IPS-15b (cell line): ENCODE results near the gene HOXA4.

Source experiments
- H3K27me3 ChIP-seq: one replicate; pipeline ENCODE4 v1.6.1; 2013; ENCODE audit warnings: low read length; ENCODE audit not compliant: control insufficient read depth, insufficient read depth
- H3K36me3 ChIP-seq: one replicate; pipeline ENCODE4 v1.6.1; 2013; ENCODE audit warnings: low read length; ENCODE audit not compliant: control insufficient read depth, insufficient read depth
- H3K4me1 ChIP-seq: one replicate; pipeline ENCODE4 v1.6.1; 2013; ENCODE audit warnings: mild to moderate bottlenecking, low read length; ENCODE audit not compliant: control insufficient read depth, insufficient read depth
- H3K4me3 ChIP-seq: one replicate; pipeline ENCODE4 v1.5.1; 2013; ENCODE audit warnings: low read depth, low read length
- H3K9ac ChIP-seq: one replicate; pipeline ENCODE4 v1.6.1; 2013; ENCODE audit warnings: low read depth, mild to moderate bottlenecking, low read length
- H3K9me3 ChIP-seq: one replicate; pipeline ENCODE4 v1.6.1; 2013; ENCODE audit warnings: mild to moderate bottlenecking, low read length; ENCODE audit not compliant: control insufficient read depth, insufficient read depth

The HOXA4 gene

DNA sequence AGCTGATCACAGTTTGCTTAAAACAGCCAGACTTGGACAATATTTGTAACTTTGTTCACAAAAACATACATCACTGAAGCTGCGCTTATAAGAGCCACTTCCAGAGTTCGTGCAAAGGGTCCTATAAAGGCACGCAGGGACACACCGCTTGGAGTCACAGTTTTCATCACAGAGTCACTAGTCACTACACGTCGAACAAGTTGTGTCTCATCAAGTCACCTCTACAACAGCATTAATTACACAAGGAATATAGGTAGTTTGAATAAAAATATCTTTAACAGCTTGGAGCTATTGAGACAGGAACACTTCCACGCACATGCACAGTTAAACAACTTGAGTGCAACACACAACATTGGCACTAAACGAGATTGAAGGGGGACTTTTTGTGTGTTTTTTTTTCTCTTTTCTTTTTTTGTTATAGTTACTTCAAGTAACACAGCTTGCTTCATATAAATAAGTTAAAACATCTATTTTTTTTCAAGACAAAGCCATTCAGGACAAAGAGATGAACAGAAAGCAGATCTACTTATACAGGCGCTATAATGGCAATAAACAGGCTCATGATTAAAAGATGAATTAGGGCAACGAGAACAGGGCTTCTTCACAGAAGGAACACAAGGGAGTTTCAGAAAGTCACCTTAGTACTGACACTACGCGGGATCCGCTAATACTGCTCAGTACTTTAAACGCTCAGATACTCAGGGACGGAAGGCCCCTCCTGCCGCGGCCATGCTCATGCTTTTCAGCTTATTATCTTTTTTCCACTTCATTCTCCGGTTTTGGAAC is 10.8 kb upstream of the HOXA4 start:
- Histone ChIP-seq H3K9me3 (no peaks in the 10 kb centered on the region), H3K9ac (no peak overlapping the region), H3K4me3 (no peak overlapping the region), H3K36me3 (no peaks in the 10 kb centered on the region), H3K4me1 (no peaks in the 10 kb centered on the region), H3K27me3 (peaks cover 100% of the 10 kb centered on the region)

DNA sequence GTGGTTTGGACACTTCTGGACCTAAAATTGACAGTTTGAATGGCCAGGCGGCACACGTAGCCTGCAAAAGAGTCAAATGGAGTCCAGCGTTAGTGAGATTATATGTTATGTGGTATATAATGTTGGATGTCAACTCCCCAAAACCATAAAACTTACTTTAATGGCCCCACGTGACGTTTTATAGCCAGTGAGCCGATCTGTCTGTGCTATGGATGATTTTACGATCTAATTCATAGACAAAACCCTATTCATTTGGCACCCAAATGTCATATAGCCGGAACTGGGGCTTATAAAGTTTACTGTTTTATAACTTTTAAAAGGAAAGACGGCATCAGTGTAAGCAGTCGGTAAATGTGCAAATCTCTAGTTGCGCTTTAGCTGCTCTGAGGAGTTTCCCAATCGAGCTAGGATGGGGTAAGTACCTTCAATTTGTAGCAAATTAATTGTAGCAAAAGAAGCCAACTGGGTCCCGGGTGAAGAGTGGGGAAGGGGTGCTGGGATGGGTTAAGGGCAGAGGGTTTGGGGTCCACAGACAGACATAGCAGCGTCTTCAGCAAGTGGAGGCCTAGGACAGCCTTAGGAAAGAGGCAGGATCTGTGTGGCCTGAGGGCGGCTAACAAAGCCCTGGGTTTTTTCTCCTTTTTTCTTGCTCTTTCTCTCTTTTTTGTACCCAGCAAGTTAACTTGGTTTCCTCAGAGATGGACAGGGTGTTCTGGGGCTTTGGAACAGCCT is 9.7 kb upstream of the HOXA4 start:
- H3K4me3 ChIP-seq, result peak overlapping the region; percentile 9
- H3K27me3 ChIP-seq, result peaks cover 100% of the 10 kb centered on the region
- no peak overlapping the region for H3K9ac ChIP-seq
- no peaks in the 10 kb centered on the region for H3K4me1 ChIP-seq
- no peaks in the 10 kb centered on the region for H3K9me3 ChIP-seq
- no peaks in the 10 kb centered on the region for H3K36me3 ChIP-seq

DNA sequence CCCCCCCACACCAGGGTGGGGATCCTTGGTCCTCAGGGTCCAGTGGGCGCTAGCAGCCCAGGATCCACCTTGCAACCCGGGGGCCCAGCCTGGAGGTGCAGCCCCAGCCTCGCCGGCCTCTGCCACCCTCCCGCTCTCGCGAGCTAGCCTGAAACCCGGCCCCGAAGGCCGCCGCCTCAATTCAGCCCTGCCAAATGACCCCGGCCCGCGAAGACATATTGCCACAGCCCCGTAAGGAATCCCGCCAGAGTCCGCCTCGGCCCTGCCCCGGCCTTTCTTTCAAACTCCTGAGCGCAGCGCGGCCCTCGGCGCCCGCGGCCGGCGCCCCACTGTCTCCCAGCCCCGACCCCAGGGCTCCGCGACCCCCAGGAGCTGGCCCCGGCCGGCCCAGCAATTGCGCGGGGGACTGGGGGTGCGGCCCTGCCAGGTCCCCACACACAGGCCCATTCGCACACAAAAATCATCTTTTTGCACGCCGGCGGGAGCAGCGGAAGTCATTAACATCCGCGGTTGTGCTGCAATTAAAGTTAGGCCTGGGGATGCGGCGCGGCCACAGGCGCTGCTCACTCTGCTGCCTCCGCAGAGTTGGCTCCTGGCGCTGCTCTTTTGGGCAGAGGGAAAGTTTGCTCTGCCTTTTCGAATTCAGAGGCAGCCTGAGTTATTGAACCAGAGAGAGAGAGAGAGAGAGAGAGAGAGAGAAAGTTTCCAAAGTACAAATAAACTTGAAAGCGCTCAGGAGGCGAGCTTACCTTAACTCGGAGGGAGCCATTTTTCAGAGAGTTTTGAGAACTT is 9.0 kb upstream of the HOXA4 start:
- Histone ChIP-seq H3K9ac (no peak overlapping the region), H3K27me3 (peaks cover 100% of the 10 kb centered on the region), H3K9me3 (no peaks in the 10 kb centered on the region), H3K36me3 (no peaks in the 10 kb centered on the region), H3K4me1 (no peaks in the 10 kb centered on the region), H3K4me3 (peak overlapping the region; percentile 9)

DNA sequence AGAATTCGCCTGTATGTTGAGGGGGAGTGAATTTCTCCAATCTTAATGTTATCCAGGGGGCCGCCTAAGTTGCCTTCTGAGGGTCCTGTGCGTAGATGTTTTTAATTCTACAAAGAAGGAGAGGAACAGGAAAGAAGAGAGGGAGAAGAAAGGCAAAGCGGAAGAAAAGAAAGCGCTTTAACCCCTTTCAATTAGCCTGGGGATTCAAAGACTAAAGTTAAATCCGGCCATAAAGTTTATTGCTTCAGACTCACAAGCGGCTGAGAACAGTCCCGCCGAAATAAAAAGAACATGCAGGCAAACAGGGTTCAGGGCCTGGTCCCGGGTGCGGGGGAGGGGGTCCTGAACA is 8.4 kb upstream of the HOXA4 start:
- no peak overlapping the region for H3K9ac ChIP-seq
- no peaks in the 10 kb centered on the region for H3K36me3 ChIP-seq
- H3K4me1 ChIP-seq, result no peaks in the 10 kb centered on the region
- H3K9me3 ChIP-seq, result no peaks in the 10 kb centered on the region
- no peak overlapping the region for H3K4me3 ChIP-seq
- H3K27me3 ChIP-seq, result peaks cover 100% of the 10 kb centered on the region

DNA sequence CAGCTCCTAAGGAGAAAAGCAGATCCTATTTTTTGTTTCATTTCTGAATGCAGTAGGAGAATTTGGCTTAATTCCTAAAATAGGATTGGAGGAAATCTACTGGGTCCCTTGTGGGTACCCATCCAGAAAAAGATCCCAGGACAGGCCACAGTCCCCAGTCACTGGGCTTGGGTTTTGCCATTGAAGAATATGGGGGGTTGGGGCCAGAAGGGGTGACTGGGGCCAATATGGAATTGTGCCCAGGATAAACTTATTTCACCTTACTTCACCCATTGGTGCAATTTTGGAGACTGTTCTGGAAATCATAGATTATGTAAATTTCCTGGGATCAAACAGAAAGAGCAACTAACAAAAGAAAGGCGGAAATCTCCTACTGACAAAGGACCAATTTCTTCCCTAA is 7.9 kb upstream of the HOXA4 start:
- Histone ChIP-seq H3K27me3 (peaks cover 100% of the 10 kb centered on the region), H3K9me3 (no peaks in the 10 kb centered on the region), H3K9ac (no peak overlapping the region), H3K4me1 (no peaks in the 10 kb centered on the region), H3K36me3 (no peaks in the 10 kb centered on the region), H3K4me3 (no peak overlapping the region)

DNA sequence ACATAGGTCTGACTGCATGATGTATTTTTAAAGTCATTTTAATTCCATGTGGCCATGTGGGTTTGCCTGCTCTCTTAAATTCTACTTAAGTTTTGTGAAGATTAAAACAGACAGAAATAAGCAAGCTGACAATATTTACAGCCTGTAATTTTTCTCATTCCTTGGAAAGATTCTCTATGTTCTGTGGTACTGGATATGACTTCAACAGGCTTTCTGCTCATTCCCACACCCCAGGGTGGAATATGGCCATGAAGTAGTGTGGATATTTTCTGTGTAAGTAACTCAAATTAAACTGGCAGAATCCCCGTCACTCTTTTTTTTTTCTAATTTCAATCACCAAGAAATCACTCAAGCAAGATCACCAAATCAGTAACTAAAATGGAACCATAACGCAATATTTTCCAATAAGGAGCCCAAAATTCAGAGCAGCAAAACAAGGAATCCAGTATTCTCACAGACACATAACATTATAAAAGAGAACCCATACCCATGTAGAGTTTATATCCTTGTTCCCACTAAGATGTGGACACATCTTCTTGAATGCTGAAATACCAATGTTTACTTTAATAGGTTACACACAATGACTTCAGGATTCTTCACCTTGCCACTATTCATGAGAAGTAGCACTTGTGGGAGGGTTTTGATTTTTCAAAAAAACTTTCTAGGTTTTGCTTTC is 7.2 kb upstream of the HOXA4 start:
- Histone ChIP-seq H3K9me3 (no peaks in the 10 kb centered on the region), H3K9ac (no peak overlapping the region), H3K27me3 (peaks cover 100% of the 10 kb centered on the region), H3K36me3 (no peaks in the 10 kb centered on the region), H3K4me1 (no peaks in the 10 kb centered on the region), H3K4me3 (no peak overlapping the region)

DNA sequence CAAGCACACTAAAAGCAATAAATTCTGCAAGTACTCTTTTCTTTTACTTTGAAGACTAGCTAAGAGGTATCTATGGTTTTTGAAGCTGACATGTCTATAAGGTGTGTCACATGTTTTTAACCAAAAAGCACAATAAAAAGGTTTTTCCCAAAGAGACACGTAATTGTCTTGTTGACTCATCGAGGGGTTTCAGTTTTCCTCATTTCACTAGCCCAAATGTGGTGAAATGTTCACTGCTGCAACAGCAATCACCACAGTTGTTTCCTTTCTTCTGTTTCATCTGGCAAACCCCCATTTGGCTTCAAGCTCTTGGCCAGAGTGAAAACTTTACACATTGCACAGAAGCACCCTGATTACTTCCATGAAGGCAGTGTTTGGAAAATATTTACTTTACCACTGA is 3.8 kb upstream of the HOXA4 start:
- H3K36me3 ChIP-seq, result no peaks in the 10 kb centered on the region
- peaks cover 92% of the 10 kb centered on the region for H3K27me3 ChIP-seq
- no peaks in the 10 kb centered on the region for H3K9me3 ChIP-seq
- no peak overlapping the region for H3K4me3 ChIP-seq
- no peaks in the 10 kb centered on the region for H3K4me1 ChIP-seq
- no peak overlapping the region for H3K9ac ChIP-seq

DNA sequence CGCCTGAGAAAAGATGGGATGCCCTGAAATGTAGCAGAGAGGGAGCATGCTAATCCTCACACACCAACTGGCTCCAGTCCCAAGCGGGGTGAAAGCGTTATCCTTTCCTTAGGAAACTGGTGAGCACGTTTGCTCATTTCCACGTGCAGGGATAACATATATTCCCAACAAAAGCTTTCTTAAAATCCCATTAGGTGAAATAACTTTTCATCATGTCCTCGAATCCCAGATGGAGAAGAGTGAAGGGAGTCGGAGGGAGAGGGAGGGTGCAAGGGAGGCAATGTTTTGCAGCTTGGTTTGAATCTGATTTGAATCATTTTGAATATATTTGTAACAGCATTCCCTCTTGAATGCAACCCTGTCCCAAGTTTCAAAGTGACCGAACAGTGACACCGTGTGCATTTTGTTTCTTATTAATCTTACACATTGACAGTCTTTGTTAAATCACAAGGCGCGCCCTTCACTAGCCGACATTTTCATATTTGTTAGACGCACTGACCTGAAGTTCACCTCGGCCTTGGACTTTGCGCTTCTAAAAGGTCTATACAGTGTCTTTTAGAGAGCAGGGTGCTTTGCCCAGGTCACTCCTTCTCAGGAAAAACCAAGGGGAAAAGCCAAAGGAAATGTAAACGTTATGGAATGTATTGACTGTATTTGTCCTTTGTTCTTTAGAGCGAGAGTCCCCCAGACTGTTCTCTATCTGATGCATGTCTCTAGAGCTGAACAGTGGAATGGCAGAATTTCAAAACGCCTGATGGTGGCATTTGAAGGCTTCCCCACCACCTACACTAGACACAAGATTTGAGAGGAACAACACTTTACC is 3.1 kb upstream of the HOXA4 start:
- Histone ChIP-seq H3K4me1 (no peaks in the 10 kb centered on the region), H3K36me3 (no peaks in the 10 kb centered on the region), H3K27me3 (peaks cover 92% of the 10 kb centered on the region), H3K9ac (no peak overlapping the region), H3K9me3 (no peaks in the 10 kb centered on the region), H3K4me3 (peak overlapping the region; percentile 10)

DNA sequence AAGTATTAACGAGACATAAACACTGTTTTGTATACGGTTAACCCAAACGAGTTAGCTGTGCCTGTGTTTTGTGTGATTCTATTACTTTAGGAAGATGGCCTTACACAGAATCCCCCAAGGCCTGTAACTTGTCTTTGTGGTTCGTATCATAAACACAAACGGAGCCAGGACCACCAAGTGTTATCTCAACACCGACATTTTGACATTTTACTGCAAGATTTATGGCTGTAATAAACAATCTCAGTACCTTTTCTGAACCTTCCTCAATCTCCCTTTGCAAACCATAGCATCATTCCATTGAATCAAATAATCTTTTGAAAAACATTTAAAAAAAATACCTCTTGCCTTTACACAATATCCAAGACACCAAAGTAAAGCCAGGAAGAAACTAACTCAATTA is 2.4 kb upstream of the HOXA4 start:
- Histone ChIP-seq H3K9me3 (no peaks in the 10 kb centered on the region), H3K36me3 (no peaks in the 10 kb centered on the region), H3K27me3 (peaks cover 92% of the 10 kb centered on the region), H3K9ac (no peak overlapping the region), H3K4me3 (no peak overlapping the region), H3K4me1 (no peaks in the 10 kb centered on the region)

DNA sequence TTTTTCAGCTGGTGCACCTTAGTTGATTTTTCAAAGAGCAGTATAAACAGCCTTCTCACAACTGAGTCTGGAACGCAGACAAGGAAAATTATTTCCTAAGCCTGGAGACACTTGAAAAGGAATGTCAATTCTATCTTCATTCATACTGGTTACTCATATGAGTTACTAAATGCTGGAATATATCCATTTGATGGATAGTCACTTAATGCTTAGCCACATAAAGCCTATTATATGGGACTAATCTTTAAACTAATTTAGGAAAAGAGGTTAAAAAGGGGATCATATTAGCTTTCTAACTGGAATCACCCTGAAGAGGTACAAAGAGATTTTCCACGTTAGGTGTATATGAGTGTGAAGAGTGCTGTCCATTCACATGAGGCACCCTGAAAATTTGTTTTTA is 1.7 kb upstream of the HOXA4 start:
- no peaks in the 10 kb centered on the region for H3K9me3 ChIP-seq
- H3K4me3 ChIP-seq, result peak overlapping the region; percentile 3
- H3K27me3 ChIP-seq, result peaks cover 92% of the 10 kb centered on the region
- no peaks in the 10 kb centered on the region for H3K4me1 ChIP-seq
- no peaks in the 10 kb centered on the region for H3K36me3 ChIP-seq
- H3K9ac ChIP-seq, result no peak overlapping the region

DNA sequence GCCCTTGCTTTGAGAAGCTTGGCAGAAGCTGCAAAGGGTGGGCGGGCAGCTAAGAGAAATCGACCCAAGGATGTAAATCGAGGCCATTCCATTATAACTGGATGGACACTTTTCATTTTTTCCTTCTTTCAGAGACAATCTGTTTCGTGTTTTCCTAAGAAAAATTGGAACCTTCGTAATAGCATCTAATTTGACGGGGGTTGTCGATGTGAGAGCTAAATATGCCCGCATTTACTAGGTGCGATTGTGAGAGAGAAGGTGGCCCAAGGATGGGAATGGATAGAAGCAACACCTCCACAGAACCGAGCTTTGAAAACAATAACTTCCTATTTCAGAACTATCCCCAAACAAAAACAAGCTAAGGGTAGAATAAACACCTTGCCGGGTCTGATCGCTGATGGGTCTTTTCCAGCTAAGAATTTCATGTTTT is 848 bp upstream of the HOXA4 start:
- no peak overlapping the region for H3K9ac ChIP-seq
- H3K27me3 ChIP-seq, result peaks cover 92% of the 10 kb centered on the region
- H3K4me3 ChIP-seq, result peak overlapping the region; percentile 40

More for the DNA sequence above, 848 bp upstream of the HOXA4 start:
- no peaks in the 10 kb centered on the region for H3K9me3 ChIP-seq
- H3K4me1 ChIP-seq, result no peaks in the 10 kb centered on the region
- no peaks in the 10 kb centered on the region for H3K36me3 ChIP-seq
